Neural progenitor cell (in vitro differentiated cells): Measurements from ENCODE around the gene STAC.

ENCODE experiments used
- EZH2phosphoT487 ChIP-seq: fragments of 200-600 bp; sonication (generic); IDR thresholded peaks from 2 replicates; pipeline ENCODE4 v1.6.1; 2017; ENCODE audit warnings: antibody characterized with exemption
- TF ChIP-seq, protein P1 (sequence below): fragments of 200-600 bp; sonication (generic); IDR thresholded peaks from 2 replicates; pipeline ENCODE4 v1.5.1; 2017; ENCODE audit warnings: antibody characterized with exemption, mild to moderate bottlenecking

DNA sequence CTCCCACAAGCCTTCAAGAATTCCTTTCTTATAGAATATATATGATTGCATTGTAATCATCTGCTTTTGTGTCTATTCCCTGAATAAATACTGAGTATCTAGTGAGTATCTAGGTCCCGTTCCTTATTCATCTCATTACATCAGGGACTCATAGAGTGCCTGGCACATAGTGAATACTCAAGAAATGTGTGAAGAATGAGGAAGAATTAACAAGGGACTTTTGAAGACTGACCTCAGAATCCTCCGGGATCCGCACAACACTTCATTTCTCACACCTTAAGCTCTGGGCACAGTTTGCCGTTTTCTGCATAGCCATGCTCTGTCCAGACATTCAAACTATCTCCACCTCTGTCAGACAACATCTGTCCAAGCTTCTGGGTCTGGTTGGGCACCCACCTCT is 108.8 kb downstream of the STAC start:
- TF ChIP-seq EZH2phosphoT487 = no peak
- TF ChIP-seq, protein P1, sequence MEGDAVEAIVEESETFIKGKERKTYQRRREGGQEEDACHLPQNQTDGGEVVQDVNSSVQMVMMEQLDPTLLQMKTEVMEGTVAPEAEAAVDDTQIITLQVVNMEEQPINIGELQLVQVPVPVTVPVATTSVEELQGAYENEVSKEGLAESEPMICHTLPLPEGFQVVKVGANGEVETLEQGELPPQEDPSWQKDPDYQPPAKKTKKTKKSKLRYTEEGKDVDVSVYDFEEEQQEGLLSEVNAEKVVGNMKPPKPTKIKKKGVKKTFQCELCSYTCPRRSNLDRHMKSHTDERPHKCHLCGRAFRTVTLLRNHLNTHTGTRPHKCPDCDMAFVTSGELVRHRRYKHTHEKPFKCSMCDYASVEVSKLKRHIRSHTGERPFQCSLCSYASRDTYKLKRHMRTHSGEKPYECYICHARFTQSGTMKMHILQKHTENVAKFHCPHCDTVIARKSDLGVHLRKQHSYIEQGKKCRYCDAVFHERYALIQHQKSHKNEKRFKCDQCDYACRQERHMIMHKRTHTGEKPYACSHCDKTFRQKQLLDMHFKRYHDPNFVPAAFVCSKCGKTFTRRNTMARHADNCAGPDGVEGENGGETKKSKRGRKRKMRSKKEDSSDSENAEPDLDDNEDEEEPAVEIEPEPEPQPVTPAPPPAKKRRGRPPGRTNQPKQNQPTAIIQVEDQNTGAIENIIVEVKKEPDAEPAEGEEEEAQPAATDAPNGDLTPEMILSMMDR = no peak
